Medulla oblongata (tissue), 1 donor: ENCODE results near the gene HHATL.
"Not testable (repeated sequence)": the region's sequence is repeated elsewhere in the genome, so short reads cannot be mapped to it uniquely, and the experiment has no call there.

Experiments
- DNase-seq: peaks from one replicate; pipeline ENCODE4 v3.0.0-alpha.2; 2015; ENCODE audit errors: extremely low spot score

The HHATL gene

DNA sequence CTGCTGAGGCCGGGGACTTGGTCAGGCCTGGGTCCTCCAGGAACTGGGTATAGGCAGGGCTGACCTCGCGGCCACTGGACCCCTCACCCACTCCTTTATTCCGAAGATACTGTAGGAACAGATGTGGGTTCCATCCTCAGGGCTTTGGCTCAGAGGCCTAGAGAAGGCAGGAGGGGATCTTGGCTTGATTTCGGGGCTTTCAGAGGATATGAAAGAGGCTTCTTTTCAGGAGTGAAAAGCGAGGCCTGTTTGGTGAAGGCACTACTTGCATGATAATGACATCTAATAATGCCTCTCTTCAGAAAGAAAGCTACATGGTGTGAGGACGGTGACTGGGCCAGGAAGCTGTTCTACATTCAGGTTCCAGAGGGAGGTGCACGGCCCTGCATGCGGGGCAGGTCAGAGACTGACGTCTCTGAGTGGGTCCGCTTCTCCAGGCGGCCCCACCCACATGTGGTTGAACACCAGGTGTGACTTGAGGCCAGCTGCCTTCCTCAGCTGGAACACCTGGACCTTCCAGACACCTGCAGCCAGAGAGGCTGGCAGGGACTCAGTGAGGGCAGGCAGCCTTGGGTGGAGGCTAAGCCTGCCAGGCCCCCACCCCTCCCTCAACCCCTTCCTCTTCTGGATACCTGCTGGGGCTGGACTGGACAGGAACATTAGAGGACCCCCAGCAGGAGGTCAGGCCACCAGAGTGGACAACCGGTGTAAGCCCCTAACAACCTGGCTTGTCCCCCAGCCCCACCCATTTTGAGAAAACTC, 31.1 kb upstream of the HHATL start:
- DNase-seq = peak; percentile 96

DNA sequence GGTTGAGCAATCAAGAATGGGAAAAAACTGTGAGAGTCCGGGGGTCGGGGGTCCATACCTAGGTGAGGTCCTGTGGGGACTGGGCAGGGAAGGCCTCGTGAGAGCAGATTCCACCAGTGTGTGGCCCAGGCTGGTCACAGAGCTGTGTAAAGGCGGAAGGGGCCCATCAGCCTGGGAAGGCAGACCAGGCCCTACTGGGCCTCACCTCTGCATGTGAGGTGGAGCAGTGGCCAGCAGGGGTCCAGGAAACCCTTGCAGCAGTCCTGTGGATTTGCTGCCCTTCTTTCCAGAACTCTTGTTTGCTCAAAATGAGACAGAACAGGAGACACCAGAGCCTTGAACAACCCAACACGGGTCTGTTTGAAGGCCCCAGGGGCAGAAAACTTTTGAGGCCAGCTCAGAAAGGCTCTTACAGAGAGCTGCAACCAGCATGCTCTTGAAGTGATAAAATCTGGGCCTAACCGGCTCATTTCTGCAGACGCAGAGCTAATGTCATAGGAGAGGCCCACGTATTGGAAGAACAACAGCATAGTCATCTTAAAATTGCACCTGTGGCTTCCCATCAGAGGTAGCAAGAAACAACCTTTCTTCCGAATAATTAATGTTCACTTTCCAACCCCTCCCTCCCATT, 30.3 kb upstream of the HHATL start:
- no peak for DNase-seq

DNA sequence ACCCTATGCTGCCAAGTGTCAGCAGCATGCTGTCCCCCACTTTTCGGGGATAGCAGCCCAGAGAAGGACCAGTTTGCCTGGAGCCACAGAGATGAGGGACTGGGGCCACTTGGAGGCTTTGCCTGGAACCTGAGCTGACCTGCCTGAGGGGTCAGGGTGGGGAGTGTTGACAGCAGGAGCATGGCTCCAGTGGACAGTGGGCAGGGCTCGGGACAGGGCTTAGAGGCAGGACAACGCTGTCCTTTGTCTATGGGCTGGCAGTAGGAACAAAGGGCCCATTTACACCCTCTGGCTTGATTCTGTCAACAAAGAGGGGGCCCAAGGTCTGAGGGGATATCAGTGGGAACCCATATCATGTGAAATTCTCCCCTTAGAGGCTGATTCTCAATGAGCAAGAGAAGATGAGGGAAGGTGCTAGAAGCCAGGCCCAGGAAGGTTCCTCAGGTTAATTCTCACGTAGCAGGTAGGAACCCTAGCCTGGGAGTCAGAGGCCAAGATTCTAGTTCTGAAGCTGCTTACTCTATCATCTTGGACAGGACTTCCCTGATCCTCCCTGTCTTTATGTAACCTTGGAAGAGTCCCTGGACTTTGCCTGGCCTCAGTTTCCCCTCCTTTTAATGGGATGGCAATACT, 29.7 kb upstream of the HHATL start:
- DNase-seq = peak; percentile 96

DNA sequence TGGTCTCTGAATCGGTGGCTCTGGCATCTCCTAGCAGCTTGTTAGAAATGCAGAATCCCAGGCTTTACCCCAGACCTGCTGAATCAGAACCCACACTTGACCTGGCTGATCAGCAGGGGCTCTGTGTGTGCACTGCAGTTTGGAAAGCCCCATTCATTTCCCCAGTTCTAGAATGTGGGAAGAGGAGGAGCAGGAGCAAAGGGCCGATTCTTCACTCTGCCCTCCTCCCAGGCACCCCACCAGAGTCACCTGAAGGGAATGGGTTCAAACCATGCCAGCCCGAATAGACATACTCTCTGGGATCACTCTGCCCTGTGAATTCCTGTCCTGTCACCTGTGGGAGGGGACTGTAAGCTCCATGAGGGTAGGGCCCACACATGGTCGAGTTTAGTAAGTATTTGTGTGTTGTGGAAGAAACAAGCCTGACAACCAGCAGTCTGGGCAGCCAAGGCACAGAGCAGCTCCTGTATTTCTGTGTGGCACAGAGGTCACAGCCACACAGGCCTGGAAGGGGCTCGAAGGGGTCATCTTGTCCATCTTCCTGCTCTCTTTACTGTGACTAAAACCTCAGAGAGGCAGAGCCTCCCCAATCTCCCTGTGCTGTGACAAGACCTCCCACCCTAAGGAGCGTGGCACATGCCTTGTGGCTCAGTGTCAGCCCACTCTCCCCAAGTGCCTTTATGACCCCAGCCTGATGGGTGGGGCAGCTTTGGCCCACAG, 29.0 kb upstream of the HHATL start:
- DNase-seq = no peak

DNA sequence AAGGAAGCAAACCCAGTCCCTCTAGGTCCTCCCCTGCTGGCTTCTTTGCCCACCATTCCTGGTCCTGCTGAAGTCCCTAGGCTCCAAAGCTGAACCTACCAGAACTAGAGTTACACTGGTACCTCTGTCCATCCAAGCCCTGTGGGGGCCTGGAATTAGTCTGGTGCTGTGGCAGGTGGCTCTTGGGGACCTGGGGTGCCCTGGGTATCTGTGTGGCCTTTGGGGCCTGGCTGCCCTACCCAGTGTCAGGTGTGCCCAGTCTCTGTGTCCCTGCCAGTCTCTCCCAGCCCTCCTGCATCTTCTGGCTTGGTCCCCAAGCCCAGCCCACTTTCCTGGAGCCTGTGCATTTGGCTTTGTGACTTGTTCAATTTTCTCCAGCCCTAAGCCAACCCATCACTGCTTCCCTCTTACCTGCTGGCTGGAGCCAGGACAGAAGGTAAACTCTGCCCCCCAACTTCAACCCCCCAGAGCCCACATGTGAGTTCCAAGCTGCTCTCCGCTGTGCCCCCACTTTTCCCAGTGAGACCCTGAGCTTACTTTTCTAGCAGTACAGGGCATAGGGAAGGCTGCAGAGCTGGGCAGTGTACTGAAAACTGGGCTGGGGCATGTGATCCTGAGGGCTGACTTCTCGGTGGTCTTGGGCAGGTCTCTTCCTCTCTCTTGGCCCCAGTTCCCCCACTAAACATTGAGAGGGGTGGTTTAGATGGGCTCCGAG, 28.3 kb upstream of the HHATL start:
- no peak for DNase-seq

GRCh38 chr3:42730294-42730693, 27.7 kb upstream of the HHATL start:
- DNase-seq = no peak

GRCh38 chr3:42729404-42730145, 27.0 kb upstream of the HHATL start:
- DNase-seq = no peak

DNA sequence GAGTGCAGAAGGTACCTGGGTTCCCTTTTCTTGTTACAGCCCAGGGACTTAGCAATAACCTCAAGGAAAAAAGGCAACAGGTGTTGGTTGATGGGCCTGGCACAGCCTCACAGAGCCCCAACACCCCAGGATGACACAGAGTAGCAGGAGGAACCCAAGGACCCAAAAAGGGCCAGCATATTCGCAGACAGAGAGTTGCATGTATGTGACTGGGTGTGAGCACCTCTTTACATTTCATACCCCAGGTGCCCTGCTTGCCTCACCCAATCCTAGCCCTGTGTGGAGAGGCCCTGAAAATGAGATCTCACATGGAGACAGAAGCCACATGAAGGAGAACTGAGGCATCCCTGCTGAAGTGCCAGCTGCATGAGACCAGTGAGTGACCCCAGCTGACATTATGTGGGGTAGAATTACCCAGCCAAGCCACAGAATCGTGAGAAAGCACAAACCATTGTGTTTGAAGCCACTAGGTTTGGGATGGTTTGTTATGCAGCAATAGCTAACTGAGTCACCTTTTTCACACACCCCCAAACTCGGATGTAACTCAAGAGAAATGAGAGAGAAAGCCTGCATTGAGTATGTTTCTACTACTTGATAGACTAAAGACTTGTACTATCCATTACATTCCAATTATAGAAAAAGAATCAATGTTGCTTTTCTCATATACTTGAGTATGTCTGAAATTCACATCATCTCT, 26.2 kb upstream of the HHATL start:
- DNase-seq = no peak

DNA sequence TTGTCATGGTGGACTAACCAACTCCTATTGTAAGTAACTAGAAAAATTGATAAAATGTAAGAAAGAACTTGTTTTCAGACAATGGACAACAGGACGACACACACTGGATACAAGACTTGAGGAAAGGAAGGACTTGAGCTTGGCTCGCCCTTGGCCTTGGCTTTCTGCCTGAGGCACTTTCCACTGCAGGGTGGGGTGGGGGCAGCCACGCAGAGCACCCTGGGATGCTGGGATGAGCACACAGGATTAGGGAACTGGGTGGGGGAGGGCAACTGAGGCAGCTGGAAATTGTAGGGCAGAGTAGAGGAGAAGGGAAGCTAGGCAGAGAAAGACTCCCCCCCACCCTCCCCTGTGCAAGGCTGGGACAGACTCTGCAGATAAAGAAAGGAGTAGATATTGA, 25.5 kb upstream of the HHATL start:
- DNase-seq = peak; percentile 75

GRCh38 chr3:42725454-42725853, 22.9 kb upstream of the HHATL start:
- DNase-seq = peak; percentile 88

GRCh38 chr3:42723219-42723618, 20.6 kb upstream of the HHATL start:
- peak; percentile 13 for DNase-seq

DNA sequence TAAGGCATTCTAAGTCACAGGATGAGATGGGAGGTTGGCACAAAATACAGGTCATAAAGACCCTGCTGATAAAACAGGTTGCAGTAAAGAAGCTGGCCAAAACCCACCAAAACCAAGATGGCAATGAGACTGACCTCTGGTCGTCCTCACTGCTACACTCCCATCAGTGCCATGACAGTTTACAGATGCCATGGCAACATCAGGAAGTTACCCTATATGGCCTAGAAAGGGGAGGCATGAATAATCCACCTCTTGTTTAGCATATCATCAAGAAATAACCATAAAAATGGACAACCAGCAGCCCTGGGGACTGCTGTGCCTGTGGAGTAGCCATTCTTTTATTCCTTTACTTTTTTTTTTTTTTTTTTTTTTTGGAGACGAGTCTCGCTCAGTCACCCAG, 19.8 kb upstream of the HHATL start:
- not testable (repeated sequence) for DNase-seq

GRCh38 chr3:42721690-42722089, 19.1 kb upstream of the HHATL start:
- peak; percentile 93 for DNase-seq

DNA sequence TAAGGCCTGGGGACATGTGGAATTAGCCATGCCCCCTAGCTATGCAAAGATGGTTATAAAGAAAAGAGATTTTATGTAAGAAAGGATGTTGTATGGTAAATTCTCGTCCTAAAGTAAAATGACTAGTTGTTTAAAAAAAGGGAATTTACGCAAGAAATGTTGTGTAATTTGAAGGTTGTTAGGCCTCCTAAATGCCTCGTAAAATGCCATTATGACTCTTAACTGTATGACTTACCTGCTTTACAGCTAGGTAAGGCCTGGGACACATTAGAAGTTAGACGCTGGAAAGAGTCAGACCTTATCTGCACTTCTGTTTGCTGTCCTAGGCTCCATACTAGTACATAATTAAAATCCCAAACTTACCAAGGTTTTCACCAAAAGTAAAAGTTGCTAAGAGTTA, 17.5 kb upstream of the HHATL start:
- no peak for DNase-seq

DNA sequence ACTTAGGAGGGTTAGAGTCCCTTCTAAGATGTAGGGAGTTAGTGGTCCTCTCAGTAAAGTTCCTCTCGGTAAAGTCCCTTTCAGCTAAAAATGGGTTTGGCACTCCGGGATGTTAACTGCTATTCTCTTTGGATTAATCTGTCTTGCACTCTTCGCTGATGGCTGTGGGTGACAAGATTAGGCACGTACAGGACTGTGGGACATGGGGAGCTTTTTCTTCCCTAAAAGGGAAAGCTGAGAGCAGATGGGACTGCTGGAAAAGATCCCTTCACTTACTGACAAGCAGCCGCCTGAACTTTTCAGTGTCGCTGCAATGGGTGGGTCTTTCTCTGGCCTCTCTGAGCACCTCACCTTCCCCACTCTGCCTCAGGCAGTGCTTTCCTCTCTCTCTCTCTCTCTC, 16.4 kb upstream of the HHATL start:
- DNase-seq = no peak

DNA sequence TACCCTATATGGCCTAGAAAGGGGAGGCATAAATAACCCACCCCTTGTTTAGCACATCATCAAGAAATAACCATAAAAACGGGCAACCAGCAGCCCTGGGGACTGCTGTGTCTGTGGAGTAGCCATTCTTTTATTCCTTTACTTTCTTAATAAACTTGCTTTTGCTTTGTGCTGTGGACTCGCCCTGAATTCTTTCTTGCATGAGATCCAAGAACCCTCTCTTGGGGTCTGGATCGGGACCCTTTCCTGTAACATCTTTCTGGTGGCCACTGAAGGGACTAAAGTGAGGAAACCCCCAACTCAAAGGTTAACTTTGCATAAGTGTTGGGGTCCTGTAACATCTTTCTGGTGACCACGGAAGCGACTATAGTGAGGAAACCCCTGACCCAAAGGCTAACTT, 15.7 kb upstream of the HHATL start:
- DNase-seq = no peak

- no peak for DNase-seq
These were observed 14.7 kb upstream of the HHATL start for GRCh38 chr3:42717306-42717705.

GRCh38 chr3:42714171-42714852, 11.7 kb upstream of the HHATL start:
- no peak for DNase-seq

DNA sequence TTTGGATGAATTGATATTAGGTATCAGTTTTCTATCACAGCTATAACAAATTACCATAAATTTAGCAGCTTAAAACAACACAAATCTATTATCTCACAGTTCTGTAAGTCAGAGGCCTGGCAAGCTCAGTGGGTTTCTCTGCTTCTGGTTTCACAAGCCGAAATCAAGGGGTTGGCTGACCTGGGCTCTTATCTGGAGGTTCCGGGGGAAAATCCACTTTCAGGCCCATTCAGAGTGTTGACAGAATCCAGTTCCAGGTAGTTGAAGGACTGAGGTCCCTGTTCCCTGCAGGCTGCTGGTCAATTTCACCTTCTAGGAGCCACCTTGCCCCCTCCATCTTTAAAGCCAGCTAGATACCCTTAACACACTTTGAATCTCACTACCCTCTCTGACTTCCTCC, 11.1 kb upstream of the HHATL start:
- DNase-seq = no peak
